WTC11 (cell line): ENCODE data around the gene PRLR. TPM values are rescaled to one million over a fixed set of nuclear protein-coding genes. Genes with fewer than 3 reads are reported as not detected.
"Not testable (repeated sequence)": the region's sequence is repeated elsewhere in the genome, so short reads cannot be mapped to it uniquely, and the experiment has no call there.

Experiments used
- ATAC-seq: fragments of 200-7000 bp; cut with Tn5 transposase; 2 replicates; pipeline ENCODE4 v1.10.0; 2021; ENCODE audit warnings: mild to moderate bottlenecking, moderate library complexity
- CTCF ChIA-PET: fragments of 300-600 bp; sonication (Branson Sonifier 250); formaldehyde crosslinking; loops from one replicate; lab custom pipeline; 2021; ENCODE audit warnings: antibody characterized with exemption; lab: Charles Lee
- POLR2A ChIA-PET: fragments of 350-600 bp; sonication (Branson Sonifier 250); formaldehyde crosslinking; loops from one replicate; lab custom pipeline; 2021; ENCODE audit warnings: antibody characterized with exemption; lab: Charles Lee
- DNase-seq: peaks from one replicate; pipeline ENCODE4 v3.0.0; 2021; ENCODE audit warnings: low spot score
- H3K27ac Mint-ChIP-seq: 2 replicates; pipeline ENCODE4 v1.8.0; 2021; ENCODE audit warnings: mixed read lengths
- H3K27me3 Mint-ChIP-seq: 2 replicates; pipeline ENCODE4 v1.8.0; 2021; ENCODE audit warnings: low read depth, mild to moderate bottlenecking, moderate library complexity, mixed read lengths
- H3K36me3 Mint-ChIP-seq: 2 replicates; pipeline ENCODE4 v1.8.0; 2021; ENCODE audit warnings: mixed read lengths
- H3K4me1 Mint-ChIP-seq: 2 replicates; pipeline ENCODE4 v1.8.0; 2022; ENCODE audit warnings: mixed read lengths
- H3K4me3 Mint-ChIP-seq: 2 replicates; pipeline ENCODE4 v1.8.0; 2021; ENCODE audit warnings: mild to moderate bottlenecking, moderate library complexity, mixed read lengths
- H3K9me3 Mint-ChIP-seq: 2 replicates; pipeline ENCODE4 v1.8.0; 2021; ENCODE audit warnings: mixed read lengths
- ATF1 ChIP-seq: sonication (generic); formaldehyde crosslinking; IDR thresholded peaks from 2 replicates; pipeline ENCODE4 v1.8.1; 2023; ENCODE audit warnings: mild to moderate bottlenecking, moderate library complexity, missing genetic modification reagents
- CBFB ChIP-seq: sonication (generic); formaldehyde crosslinking; IDR thresholded peaks from 2 replicates; pipeline ENCODE4 v1.8.1; 2022; ENCODE audit warnings: mild to moderate bottlenecking, low read depth, missing genetic modification reagents
- E2F1 ChIP-seq: sonication (generic); formaldehyde crosslinking; IDR thresholded peaks from 2 replicates; pipeline ENCODE4 v1.8.0; 2022; ENCODE audit warnings: mild to moderate bottlenecking, missing genetic modification reagents
- EMX1 ChIP-seq: fragments of 250-450 bp; sonication (Bioruptor Pico); IDR thresholded peaks from 2 replicates; pipeline ENCODE4 v1.8.0; 2021; ENCODE audit warnings: mild to moderate bottlenecking
- FOXJ3 ChIP-seq: sonication (generic); formaldehyde crosslinking; IDR thresholded peaks from 2 replicates; pipeline ENCODE4 v1.9.0; 2021; ENCODE audit warnings: missing genetic modification reagents, mild to moderate bottlenecking, borderline replicate concordance
- FOXP1 ChIP-seq: sonication (generic); formaldehyde crosslinking; IDR thresholded peaks from 2 replicates; pipeline ENCODE4 v1.8.0; 2022; ENCODE audit warnings: missing genetic modification reagents, mild to moderate bottlenecking, moderate library complexity, borderline replicate concordance
- GRHL2 ChIP-seq: fragments of 250-450 bp; sonication (Bioruptor Pico); IDR thresholded peaks from 2 replicates; pipeline ENCODE4 v1.8.0; 2022; ENCODE audit warnings: mild to moderate bottlenecking, moderate library complexity; ENCODE audit not compliant: insufficient replicate concordance, severe bottlenecking
- HMGA2 ChIP-seq: fragments of 250-450 bp; sonication (Bioruptor Pico); IDR thresholded peaks from 2 replicates; pipeline ENCODE4 v1.4.0; 2021; ENCODE audit warnings: mild to moderate bottlenecking, moderate library complexity
- NFATC4 ChIP-seq: fragments of 250-450 bp; sonication (Bioruptor Pico); IDR thresholded peaks from 2 replicates; pipeline ENCODE4 v1.9.0; 2021; ENCODE audit warnings: mild to moderate bottlenecking
- NR1H2 ChIP-seq: sonication (generic); formaldehyde crosslinking; IDR thresholded peaks from 2 replicates; pipeline ENCODE4 v1.9.0; 2021; ENCODE audit warnings: mild to moderate bottlenecking, moderate library complexity, missing genetic modification reagents
- TEAD1 ChIP-seq: sonication (generic); formaldehyde crosslinking; IDR thresholded peaks from 2 replicates; pipeline ENCODE4 v1.8.0; 2022; ENCODE audit warnings: mild to moderate bottlenecking, missing genetic modification reagents
- TEAD4 ChIP-seq: sonication (generic); formaldehyde crosslinking; IDR thresholded peaks from 2 replicates; pipeline ENCODE4 v1.8.0; 2022; ENCODE audit warnings: mild to moderate bottlenecking, missing genetic modification reagents
- ZMAT4 ChIP-seq: fragments of 250-450 bp; sonication (Bioruptor Pico); IDR thresholded peaks from 2 replicates; pipeline ENCODE4 v1.9.0; 2021; ENCODE audit warnings: mild to moderate bottlenecking
- ZNF219 ChIP-seq: sonication (generic); formaldehyde crosslinking; IDR thresholded peaks from 2 replicates; pipeline ENCODE4 v1.8.0; 2023; ENCODE audit warnings: missing genetic modification reagents, mild to moderate bottlenecking, borderline replicate concordance
- ZNF317 ChIP-seq: sonication (generic); formaldehyde crosslinking; IDR thresholded peaks from 2 replicates; pipeline ENCODE4 v1.8.1; 2023; ENCODE audit warnings: low read depth, mild to moderate bottlenecking, moderate library complexity, missing genetic modification reagents, borderline replicate concordance
- total RNA-seq: library from RNA; stranded (reverse); gene quantifications from 3 replicates; pipeline ENCODE4 v1.2.3, GENCODE V29; 2021
- TF ChIP-seq, protein P1 (sequence below): fragments of 250-450 bp; sonication (Bioruptor Pico); IDR thresholded peaks from 2 replicates; pipeline ENCODE4 v1.8.0; 2021; ENCODE audit warnings: mild to moderate bottlenecking
- TF ChIP-seq, protein P2 (sequence below): sonication (generic); formaldehyde crosslinking; IDR thresholded peaks from 2 replicates; pipeline ENCODE4 v1.8.0; 2023; ENCODE audit warnings: missing genetic modification reagents
- TF ChIP-seq, protein P3 (sequence below): sonication (generic); formaldehyde crosslinking; IDR thresholded peaks from 2 replicates; pipeline ENCODE4 v1.8.1; 2023; ENCODE audit warnings: mild to moderate bottlenecking, moderate library complexity, missing genetic modification reagents
- TF ChIP-seq, protein P4 (sequence below): sonication (generic); formaldehyde crosslinking; IDR thresholded peaks from 2 replicates; pipeline ENCODE4 v1.8.1; 2023; ENCODE audit warnings: mild to moderate bottlenecking, missing genetic modification reagents
- TF ChIP-seq, protein P5 (sequence below): sonication (generic); formaldehyde crosslinking; IDR thresholded peaks from 2 replicates; pipeline ENCODE4 v1.8.1; 2023; ENCODE audit warnings: mild to moderate bottlenecking, missing genetic modification reagents

The PRLR gene
- total RNA-seq, 1 experiment from 2014 or later = 3.2 TPM

- TF ChIP-seq GRHL2 (CRISPR knock-in tag) (no peak), FOXP1 (CRISPR knock-in tag) (no peak), EMX1 (CRISPR knock-in tag) (no peak), ZNF317 (no peak), ZNF219 (CRISPR knock-in tag) (no peak), CBFB (CRISPR knock-in tag) (no peak), ZMAT4 (no peak), NFATC4 (CRISPR knock-in tag) (no peak), FOXJ3 (CRISPR knock-in tag) (no peak), E2F1 (no peak), TEAD4 (no peak)
- TF ChIP-seq, protein P1, sequence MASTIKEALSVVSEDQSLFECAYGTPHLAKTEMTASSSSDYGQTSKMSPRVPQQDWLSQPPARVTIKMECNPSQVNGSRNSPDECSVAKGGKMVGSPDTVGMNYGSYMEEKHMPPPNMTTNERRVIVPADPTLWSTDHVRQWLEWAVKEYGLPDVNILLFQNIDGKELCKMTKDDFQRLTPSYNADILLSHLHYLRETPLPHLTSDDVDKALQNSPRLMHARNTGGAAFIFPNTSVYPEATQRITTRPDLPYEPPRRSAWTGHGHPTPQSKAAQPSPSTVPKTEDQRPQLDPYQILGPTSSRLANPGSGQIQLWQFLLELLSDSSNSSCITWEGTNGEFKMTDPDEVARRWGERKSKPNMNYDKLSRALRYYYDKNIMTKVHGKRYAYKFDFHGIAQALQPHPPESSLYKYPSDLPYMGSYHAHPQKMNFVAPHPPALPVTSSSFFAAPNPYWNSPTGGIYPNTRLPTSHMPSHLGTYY = no peak
- TF ChIP-seq, protein P2, sequence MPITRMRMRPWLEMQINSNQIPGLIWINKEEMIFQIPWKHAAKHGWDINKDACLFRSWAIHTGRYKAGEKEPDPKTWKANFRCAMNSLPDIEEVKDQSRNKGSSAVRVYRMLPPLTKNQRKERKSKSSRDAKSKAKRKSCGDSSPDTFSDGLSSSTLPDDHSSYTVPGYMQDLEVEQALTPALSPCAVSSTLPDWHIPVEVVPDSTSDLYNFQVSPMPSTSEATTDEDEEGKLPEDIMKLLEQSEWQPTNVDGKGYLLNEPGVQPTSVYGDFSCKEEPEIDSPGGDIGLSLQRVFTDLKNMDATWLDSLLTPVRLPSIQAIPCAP (CRISPR knock-in tag) = no peak
- TF ChIP-seq, protein P3, sequence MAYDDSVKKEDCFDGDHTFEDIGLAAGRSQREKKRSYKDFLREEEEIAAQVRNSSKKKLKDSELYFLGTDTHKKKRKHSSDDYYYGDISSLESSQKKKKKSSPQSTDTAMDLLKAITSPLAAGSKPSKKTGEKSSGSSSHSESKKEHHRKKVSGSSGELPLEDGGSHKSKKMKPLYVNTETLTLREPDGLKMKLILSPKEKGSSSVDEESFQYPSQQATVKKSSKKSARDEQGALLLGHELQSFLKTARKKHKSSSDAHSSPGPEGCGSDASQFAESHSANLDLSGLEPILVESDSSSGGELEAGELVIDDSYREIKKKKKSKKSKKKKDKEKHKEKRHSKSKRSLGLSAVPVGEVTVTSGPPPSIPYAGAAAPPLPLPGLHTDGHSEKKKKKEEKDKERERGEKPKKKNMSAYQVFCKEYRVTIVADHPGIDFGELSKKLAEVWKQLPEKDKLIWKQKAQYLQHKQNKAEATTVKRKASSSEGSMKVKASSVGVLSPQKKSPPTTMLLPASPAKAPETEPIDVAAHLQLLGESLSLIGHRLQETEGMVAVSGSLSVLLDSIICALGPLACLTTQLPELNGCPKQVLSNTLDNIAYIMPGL (CRISPR knock-in tag) = no peak
- TF ChIP-seq, protein P4, sequence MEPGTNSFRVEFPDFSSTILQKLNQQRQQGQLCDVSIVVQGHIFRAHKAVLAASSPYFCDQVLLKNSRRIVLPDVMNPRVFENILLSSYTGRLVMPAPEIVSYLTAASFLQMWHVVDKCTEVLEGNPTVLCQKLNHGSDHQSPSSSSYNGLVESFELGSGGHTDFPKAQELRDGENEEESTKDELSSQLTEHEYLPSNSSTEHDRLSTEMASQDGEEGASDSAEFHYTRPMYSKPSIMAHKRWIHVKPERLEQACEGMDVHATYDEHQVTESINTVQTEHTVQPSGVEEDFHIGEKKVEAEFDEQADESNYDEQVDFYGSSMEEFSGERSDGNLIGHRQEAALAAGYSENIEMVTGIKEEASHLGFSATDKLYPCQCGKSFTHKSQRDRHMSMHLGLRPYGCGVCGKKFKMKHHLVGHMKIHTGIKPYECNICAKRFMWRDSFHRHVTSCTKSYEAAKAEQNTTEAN (CRISPR knock-in tag) = no peak
- TF ChIP-seq, protein P5, sequence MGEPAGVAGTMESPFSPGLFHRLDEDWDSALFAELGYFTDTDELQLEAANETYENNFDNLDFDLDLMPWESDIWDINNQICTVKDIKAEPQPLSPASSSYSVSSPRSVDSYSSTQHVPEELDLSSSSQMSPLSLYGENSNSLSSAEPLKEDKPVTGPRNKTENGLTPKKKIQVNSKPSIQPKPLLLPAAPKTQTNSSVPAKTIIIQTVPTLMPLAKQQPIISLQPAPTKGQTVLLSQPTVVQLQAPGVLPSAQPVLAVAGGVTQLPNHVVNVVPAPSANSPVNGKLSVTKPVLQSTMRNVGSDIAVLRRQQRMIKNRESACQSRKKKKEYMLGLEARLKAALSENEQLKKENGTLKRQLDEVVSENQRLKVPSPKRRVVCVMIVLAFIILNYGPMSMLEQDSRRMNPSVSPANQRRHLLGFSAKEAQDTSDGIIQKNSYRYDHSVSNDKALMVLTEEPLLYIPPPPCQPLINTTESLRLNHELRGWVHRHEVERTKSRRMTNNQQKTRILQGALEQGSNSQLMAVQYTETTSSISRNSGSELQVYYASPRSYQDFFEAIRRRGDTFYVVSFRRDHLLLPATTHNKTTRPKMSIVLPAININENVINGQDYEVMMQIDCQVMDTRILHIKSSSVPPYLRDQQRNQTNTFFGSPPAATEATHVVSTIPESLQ (CRISPR knock-in tag) = no peak
- TF ChIP-seq, all 79 proteins: peak for 0
- no peak overlapping the region for H3K27ac Mint-ChIP-seq
- CTCF ChIA-PET = no interaction called here
Measured at GRCh38 chr5:35038891-35039290, 191.4 kb downstream of the PRLR start.

DNA sequence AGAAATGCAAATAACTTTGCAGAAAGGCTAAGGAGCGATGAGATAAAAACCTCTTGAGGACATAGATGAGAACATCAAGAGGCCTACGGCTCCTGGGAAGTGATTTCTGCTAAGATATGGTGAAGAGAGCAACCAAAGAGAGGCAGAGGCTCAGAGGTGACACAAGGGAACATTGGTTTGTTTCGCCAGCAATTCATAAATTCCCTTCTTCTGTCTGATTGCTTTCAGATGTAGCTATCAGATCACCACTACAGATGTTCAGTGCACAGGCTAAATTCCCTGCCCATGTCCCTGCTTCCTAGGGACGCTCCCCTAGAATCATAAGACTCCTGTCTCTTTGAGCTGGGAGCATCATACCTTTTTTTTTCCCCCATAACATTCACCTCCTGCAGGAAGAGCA is 193.8 kb downstream of the PRLR start:
- DNase-seq = no peak
- Mint-ChIP-seq H3K9me3 (no peaks in the 10 kb centered on the region), H3K36me3 (no peaks in the 10 kb centered on the region), H3K4me1 (peaks cover 19% of the 10 kb centered on the region), H3K4me3 (no peak overlapping the region), H3K27ac (no peak overlapping the region), H3K27me3 (no peaks in the 10 kb centered on the region)
- POLR2A ChIA-PET = no interaction called here
- CTCF ChIA-PET = interaction anchor here (1.7 kb wide), 1 partner anchor 33 kb away, joined by 9 read pairs; no protein-coding TSS in a partner anchor
- ATAC-seq = no peak
- TF ChIP-seq NR1H2 = no peak
- TF ChIP-seq ATF1 (CRISPR knock-in tag) = no peak
- no peak for TF ChIP-seq HMGA2 (CRISPR knock-in tag)
- TF ChIP-seq, protein P5 (CRISPR knock-in tag) = no peak
- TF ChIP-seq TEAD1 = no peak
- no peak for TF ChIP-seq GRHL2 (CRISPR knock-in tag)
- TF ChIP-seq CBFB (CRISPR knock-in tag) = no peak

More at GRCh38 chr5:35038891-35039290, 191.4 kb downstream of the PRLR start:
- DNase-seq (no peak), ATAC-seq (no peak)
- Mint-ChIP-seq H3K4me3 (no peak overlapping the region), H3K27me3 (no peaks in the 10 kb centered on the region), H3K9me3 (no peaks in the 10 kb centered on the region), H3K4me1 (peaks cover 31% of the 10 kb centered on the region), H3K36me3 (no peaks in the 10 kb centered on the region)
- POLR2A ChIA-PET = no interaction called here

- CTCF ChIA-PET = interaction anchor here (1.7 kb wide), 1 partner anchor 32 kb away, joined by 9 read pairs; no protein-coding TSS in a partner anchor
- not testable (repeated sequence) for ATAC-seq
Measured at GRCh38 chr5:35035929-35036328, 194.4 kb downstream of the PRLR start.

More at GRCh38 chr5:35035929-35036328, 194.4 kb downstream of the PRLR start:
- H3K36me3 Mint-ChIP-seq, POLR2A ChIA-PET, H3K27me3 Mint-ChIP-seq, H3K4me3 Mint-ChIP-seq, DNase-seq, H3K9me3 Mint-ChIP-seq, H3K27ac Mint-ChIP-seq: not testable (repeated sequence)
- H3K4me1 Mint-ChIP-seq = peaks cover 22% of the 10 kb centered on the region
